ENCODE results near the gene HPS1. TPM values are rescaled to one million over a fixed set of nuclear protein-coding genes. Genes with fewer than 3 reads are reported as not detected.

The HPS1 gene
- total and polyA plus RNA-seq, 10 of the 15 experiments (the other 5 are each of a cell fraction or from before 2014, with no cell fraction given), result 27.1 to 138 (median 54.8) TPM

DNA sequence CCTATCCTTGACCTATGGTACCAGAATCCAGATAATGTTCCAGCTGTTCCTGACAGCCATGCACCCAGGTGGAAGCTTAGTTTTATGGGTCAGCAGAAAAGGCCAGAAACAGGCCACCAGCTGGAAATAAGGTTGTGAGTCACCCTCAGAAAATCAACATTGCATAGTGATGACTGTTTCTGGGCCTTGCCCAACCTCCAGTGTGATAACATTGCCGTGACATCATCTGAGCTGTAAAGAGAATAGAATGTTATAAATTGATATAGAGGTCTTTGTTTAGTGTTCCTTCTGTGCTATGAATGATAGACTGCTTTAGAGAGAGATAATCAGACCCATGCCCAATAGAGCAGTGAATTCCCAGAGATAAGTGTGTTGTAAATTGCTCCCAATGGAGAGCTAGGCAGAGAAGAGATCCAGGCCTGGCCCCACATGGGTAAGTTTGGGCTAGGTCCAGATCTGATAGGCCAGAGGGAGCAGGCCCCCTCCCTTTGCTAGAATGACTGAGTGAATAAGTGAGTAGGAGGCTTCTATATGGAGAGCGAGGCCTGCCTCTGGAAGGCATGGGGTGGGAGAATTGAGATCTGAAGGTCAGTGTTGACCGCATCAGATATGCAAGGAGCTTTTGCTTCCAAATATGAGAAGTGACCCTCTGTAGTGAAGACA, 14.2 kb upstream of the HPS1 start:
- Histone ChIP-seq H4K20me1 (ENCODE audit: control insufficient read depth, insufficient read depth) (no peaks in the 10 kb centered on the region), H3K4me2 (ENCODE audit: control insufficient read depth, insufficient read depth) (no peak overlapping the region), H3K27me3 (replicated peaks in 1 of 2; ENCODE audit: control insufficient read depth in 2 of 2, insufficient read depth in 2 of 2, low read length in 1 of 2) (no peaks in the 10 kb centered on the region; a peak in 1 of 4 replicates), H3K9me3 (replicated peaks; ENCODE audit: control insufficient read depth, insufficient read depth, low read length) (no peaks in the 10 kb centered on the region), H3K27ac (ENCODE audit: control insufficient read depth, insufficient read depth) (no peak overlapping the region), H3K36me3 (ENCODE audit: control insufficient read depth in 2 of 2, insufficient read depth in 2 of 2, low read length in 1 of 2) (no peaks in the 10 kb centered on the region), H3K4me1 (ENCODE audit: control insufficient read depth, insufficient read depth, low read length) (no peaks in the 10 kb centered on the region), H3K79me2 (ENCODE audit: control insufficient read depth, insufficient read depth, low read length) (no peaks in the 10 kb centered on the region), H3K4me3 (no peak overlapping the region), H2AFZ (ENCODE audit: control insufficient read depth, low read depth, low read length) (no peak overlapping the region), H3K9ac (ENCODE audit: control insufficient read depth, insufficient read depth, low read length) (no peak overlapping the region)
- FAIRE-seq (no peak), ATAC-seq (no peak), DNase-seq (ENCODE audit: low read depth, low spot score) (no peak)
- POLR2A ChIA-PET, result no interaction called here
- RAD21 ChIA-PET (ENCODE audit: unreplicated experiment), result no interaction called here
- intact Hi-C loops (cut with micrococcal nuclease; ENCODE audit: unreplicated experiment), result no loop called here
- in situ Hi-C loops (cut with MboI), result loop anchor here (5.0 to 10.0 kb wide), 2 partner anchors 584 to 786 kb away; no protein-coding TSS in a partner anchor
- SMC1A ChIA-PET (ENCODE audit: uncharacterized antibody, unreplicated experiment), result no interaction called here
- CTCF ChIA-PET, result interaction anchor here (1.5 kb wide), 1 partner anchor 35 kb away, joined by 3 read pairs; no protein-coding TSS in a partner anchor
- 27% methylated on average over 3 of the region's 3 CpGs for WGBS (ENCODE audit: insufficient coverage, insufficient replicate concordance, low lambda C conversion rate, missing lambda C conversion rate)
- no TSS peak for BruUV-seq (replicated peaks)
- TF ChIP-seq, protein P1, sequence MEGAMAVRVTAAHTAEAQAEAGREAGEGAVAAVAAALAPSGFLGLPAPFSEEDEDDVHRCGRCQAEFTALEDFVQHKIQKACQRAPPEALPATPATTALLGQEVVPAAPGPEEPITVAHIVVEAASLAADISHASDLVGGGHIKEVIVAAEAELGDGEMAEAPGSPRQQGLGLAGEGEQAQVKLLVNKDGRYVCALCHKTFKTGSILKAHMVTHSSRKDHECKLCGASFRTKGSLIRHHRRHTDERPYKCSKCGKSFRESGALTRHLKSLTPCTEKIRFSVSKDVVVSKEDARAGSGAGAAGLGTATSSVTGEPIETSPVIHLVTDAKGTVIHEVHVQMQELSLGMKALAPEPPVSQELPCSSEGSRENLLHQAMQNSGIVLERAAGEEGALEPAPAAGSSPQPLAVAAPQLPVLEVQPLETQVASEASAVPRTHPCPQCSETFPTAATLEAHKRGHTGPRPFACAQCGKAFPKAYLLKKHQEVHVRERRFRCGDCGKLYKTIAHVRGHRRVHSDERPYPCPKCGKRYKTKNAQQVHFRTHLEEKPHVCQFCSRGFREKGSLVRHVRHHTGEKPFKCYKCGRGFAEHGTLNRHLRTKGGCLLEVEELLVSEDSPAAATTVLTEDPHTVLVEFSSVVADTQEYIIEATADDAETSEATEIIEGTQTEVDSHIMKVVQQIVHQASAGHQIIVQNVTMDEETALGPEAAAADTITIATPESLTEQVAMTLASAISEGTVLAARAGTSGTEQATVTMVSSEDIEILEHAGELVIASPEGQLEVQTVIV (IDR thresholded peaks at IDR 0.05; ENCODE audit: borderline replicate concordance, partially characterized antibody), result no peak
- TF ChIP-seq RAD51 (IDR thresholded peaks at IDR 0.05), result no peak
- TF ChIP-seq PAX8 (IDR thresholded peaks at IDR 0.05), result no peak
- TF ChIP-seq NR2C1 (IDR thresholded peaks at IDR 0.05), result no peak
- TF ChIP-seq BCLAF1 (IDR thresholded peaks at IDR 0.05), result no peak
- TF ChIP-seq SREBF2 (IDR thresholded peaks at IDR 0.05; ENCODE audit: low read length), result no peak
- TF ChIP-seq SMARCA5 (IDR thresholded peaks at IDR 0.05), result no peak
- no peak for TF ChIP-seq SMAD5 (IDR thresholded peaks at IDR 0.05; ENCODE audit: low read depth)
- TF ChIP-seq, protein P2, sequence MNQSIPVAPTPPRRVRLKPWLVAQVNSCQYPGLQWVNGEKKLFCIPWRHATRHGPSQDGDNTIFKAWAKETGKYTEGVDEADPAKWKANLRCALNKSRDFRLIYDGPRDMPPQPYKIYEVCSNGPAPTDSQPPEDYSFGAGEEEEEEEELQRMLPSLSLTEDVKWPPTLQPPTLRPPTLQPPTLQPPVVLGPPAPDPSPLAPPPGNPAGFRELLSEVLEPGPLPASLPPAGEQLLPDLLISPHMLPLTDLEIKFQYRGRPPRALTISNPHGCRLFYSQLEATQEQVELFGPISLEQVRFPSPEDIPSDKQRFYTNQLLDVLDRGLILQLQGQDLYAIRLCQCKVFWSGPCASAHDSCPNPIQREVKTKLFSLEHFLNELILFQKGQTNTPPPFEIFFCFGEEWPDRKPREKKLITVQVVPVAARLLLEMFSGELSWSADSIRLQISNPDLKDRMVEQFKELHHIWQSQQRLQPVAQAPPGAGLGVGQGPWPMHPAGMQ (IDR thresholded peaks at IDR 0.05; ENCODE audit: borderline replicate concordance), result no peak
- no peak for TF ChIP-seq SRF (IDR thresholded peaks at IDR 0.05; ENCODE audit: low read depth in 2 of 2, low read length in 2 of 2)
- TF ChIP-seq ETV6 (conservative IDR thresholded peaks at IDR 0.05 in 1 of 2, IDR thresholded peaks at IDR 0.05 in 1 of 2; ENCODE audit: borderline replicate concordance in 1 of 2, low read depth in 1 of 2), result no peak
- TF ChIP-seq SMAD1 (IDR thresholded peaks at IDR 0.05; ENCODE audit: low read depth, partially characterized antibody), result no peak
- no peak for TF ChIP-seq BCL11A (IDR thresholded peaks at IDR 0.05; ENCODE audit: low read depth, low read length)
- no peak for TF ChIP-seq NFXL1 (IDR thresholded peaks at IDR 0.05; ENCODE audit: borderline replicate concordance)
- no peak for TF ChIP-seq EGR1 (IDR thresholded peaks at IDR 0.05; ENCODE audit: borderline replicate concordance in 1 of 2, low read depth in 2 of 2, low read length in 2 of 2)
- TF ChIP-seq MEF2B (IDR thresholded peaks at IDR 0.05; ENCODE audit: partially characterized antibody, poor library complexity, severe bottlenecking), result no peak
- no peak for TF ChIP-seq FOXM1 (IDR thresholded peaks at IDR 0.05; ENCODE audit: low read depth, low read length)
